Stimulated activated CD4-positive, alpha-beta T cell treated with anti-CD3 and anti-CD28 coated beads, TNF-alpha, amount 100 ng/mL, for 24 hours (primary cell): ENCODE data around the gene KLHDC3.
A peak's percentile ranks its signal among the peaks of the same experiment; 100 is the strongest.
"Not testable (repeated sequence)": the region's sequence is repeated elsewhere in the genome, so short reads cannot be mapped to it uniquely, and the experiment has no call there.

Experiments used
- DNase-seq, 3 experiments: peaks; one replicate each; pipeline ENCODE4 v3.0.0-alpha.2; 2020; ENCODE audit warnings: low read depth in 3 of 3

Gene KLHDC3

DNA sequence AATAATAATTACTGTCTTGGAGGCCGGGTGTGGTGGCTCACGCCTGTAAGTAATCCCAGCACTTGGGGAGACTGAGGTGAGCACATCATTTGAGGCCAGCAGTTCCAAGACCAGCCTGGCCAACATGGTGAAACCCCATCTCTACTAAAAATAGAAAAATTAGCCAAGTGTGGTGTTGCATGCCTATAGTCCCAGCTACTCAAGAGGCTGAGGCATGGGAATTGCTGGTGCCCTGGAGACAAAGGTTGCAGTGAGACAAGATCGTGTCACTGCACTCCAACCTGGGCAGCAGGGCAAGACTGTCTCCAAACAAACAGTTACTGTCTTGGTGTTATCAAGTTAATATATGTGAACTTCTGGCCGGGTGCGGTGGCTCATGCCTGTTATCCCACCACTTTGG lies 12.3 kb downstream of the KLHDC3 start:
- no peak for DNase-seq

- DNase-seq = no peak
Measured at GRCh38 chr6:43029120-43029519, 15.1 kb downstream of the KLHDC3 start.

GRCh38 chr6:43032326-43032725 lies 18.3 kb downstream of the KLHDC3 start:
- no peak for DNase-seq

DNA sequence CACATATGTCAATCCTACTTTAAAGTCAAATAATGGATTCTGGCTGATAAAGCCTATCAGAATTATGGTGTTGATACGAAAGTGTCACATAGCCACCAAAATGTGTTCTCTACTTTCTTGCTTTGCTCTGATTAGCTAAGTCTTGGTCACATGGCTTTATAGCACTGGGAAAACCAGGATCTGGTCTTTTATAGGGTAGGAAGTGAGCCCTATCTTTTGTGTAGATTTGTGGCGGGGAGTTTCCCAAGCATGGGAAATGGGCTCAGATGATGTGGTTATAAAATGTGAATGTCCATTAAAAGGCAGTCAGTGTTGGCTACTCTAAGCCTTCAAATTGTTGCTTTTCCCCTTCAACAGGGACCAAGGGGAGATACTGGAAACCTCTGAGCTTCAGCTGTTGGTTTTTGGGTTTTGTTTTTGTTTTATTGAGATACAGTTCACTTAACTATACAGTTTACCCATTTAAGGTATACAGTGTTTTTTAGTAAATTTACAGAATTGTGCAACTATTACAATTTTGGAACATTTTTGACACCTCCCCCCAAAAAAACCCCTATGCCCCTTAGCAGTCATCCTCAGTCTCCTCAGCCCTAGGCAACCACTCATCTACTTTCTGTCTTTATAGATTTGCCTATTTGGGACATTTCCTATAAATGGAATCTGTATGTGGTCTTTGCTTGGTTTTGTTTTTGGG lies 19.6 kb downstream of the KLHDC3 start:
- DNase-seq = no peak

DNA sequence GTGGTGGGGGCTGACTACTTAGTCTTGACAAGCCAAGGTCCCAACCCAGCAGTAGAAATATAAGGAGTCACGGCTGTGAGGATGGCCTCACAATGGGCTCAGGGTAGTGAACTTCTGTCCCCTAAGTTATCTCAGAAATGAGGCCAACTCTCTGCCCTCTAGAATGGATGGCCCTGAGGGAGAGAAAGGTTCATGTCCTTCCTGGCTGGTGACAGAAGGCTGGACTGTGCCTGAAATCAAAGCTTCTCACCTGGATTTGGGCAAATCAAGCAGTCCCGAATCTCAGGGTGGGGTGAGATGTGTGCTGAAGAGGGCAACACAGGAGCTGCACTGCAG lies 20.1 kb downstream of the KLHDC3 start:
- DNase-seq = no peak

- DNase-seq = no peak
Measured at GRCh38 chr6:43035495-43036194, 21.6 kb downstream of the KLHDC3 start.

DNA sequence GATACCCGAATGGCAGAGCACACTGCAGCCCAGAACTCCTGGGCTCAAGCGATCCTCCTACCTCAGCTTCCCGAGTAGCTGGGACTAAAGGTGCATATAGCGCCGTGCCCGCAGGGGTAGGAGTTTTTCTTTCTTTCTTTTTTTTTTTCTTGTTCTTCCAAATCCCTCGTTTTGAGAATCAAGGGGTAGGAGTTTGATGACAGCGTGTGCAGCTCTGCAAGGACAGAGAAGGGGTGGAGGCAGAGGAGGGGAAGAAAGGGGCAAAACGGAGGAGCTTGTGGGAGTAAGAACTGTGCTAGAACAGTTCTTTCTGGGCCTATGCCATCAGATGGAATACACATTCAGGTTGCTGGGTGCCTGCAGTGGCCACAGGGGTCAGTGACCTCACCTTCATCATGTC lies 22.7 kb downstream of the KLHDC3 start:
- no peak for DNase-seq

GRCh38 chr6:43037197-43037596 lies 23.1 kb downstream of the KLHDC3 start:
- DNase-seq = no peak

DNA sequence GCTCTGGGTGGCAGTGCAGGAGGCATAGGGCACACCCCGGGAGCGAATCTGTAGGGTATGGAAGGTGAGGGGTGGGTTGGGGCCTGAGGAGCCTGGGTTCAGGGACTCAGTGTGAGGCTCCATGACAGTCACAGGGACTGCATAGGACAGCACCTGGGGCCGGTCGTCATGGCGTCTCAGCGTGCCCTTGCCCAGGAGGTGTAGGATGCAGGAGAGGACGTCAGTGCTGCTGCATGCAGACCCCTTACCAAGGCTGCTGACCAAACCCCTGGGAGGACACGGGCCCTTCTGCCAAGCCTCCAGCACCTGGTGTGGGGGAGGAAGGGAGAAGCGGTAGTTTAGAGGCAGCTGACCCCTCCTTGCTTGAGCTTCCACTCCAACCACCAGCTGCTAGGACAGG lies 23.7 kb downstream of the KLHDC3 start:
- DNase-seq = no peak

- no peak for DNase-seq
Measured at GRCh38 chr6:43038727-43039126, 24.7 kb downstream of the KLHDC3 start.

- no peak for DNase-seq
Measured at GRCh38 chr6:43040542-43041257, 26.7 kb downstream of the KLHDC3 start.

- DNase-seq = not testable (repeated sequence)
Measured at GRCh38 chr6:43041475-43041874, 27.4 kb downstream of the KLHDC3 start.

DNA sequence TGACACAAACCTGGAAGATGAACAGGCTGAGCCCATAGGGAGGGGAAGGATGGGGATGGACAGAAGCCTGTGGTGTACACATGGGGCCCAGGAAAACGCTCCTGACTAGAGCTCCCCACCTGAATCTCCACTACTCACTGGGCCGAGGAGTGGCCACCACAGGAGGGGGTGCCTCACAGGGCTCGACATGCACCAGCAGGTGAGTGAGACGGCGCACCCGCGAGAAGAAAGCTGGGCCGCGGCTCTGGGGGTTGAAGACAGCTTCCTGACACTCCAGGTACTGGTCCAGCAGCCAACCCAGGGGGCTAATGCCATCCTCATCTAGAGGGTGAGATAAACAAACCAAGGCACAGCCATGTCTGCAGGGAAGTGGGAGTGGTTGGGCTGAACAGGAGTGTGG lies 29.3 kb downstream of the KLHDC3 start:
- DNase-seq = no peak

GRCh38 chr6:43045371-43045930 lies 31.4 kb downstream of the KLHDC3 start:
- no peak for DNase-seq

DNA sequence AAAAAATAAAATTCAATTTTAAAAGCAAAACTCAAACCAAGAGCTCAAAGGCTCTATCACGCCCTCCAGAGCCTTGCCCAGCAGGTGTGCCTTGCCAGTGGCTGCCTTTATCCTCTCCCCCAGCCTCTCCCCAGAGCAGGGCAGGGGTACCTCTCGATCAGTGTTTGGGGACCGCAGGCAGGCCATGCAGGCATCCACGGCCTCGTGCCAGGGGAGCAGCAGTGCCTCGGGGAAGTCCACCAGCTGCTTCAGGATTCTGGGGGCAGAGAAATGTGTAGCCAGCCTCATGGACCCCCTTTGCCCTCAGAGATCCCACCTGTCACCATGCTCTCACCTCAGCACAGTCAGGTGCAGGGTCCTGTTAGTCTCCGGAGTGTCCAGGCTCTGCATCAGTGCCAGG lies 33.9 kb downstream of the KLHDC3 start:
- no peak for DNase-seq

DNA sequence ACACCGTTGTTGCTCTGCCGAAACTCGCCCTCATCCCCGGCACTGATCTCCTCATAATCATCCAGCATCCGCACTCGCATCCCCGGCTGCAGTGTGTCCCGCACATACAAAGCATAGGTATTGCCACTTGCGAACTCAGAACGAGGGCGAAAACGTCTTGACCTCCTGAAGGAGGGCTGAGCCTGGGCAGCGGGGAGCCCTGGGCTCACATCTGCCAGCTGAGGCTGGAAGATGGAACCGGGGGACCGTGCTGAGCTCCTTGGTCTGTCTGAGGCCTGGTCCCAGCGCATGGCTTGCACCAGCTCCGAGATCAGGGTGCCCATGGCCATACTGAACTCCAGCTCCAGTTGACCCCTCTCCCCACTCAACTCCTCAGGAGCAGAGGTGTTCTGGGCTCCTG lies 36.9 kb downstream of the KLHDC3 start:
- DNase-seq = no peak

DNA sequence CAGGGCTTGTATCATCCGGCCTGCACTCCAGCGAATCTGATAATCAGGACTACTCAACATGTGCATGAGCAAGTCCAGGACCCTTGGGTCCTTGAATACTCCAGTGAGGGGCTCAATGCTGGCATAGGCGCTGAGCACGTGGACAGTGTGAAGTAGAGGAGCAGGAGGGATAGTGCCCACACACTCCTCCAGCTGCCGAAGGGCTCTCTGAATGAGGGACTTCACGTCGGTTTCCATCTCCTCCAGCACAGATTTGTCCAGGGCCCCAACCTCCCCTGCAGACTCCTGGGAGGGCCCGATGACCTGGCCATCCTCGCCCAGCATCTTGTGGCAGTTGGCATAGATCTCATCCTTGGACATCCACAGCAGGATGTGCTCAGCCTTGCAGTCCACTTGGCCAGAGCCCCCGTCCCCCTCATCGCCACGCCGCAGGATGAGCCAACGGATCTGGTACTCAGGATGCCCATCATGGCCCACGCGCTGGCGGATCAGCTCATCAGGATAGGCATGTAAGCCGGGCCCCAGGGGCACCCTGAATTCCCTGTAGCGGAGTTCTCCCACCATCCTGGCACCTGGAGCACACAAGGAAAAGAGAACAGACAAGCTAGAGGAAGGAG lies 38.3 kb downstream of the KLHDC3 start:
- DNase-seq = no peak

GRCh38 chr6:43052842-43053544 lies 38.9 kb downstream of the KLHDC3 start:
- DNase-seq = peak in 2 of 3 experiments; percentile 6 to 25

GRCh38 chr6:43053545-43054205 lies 39.6 kb downstream of the KLHDC3 start, which contains the start of gene CUL7:
TSS of gene CUL7 (minus strand) at chr6:43053851. CDS start at chr6:43052788, 1,063 bp downstream.
- peak; percentile 83 to 92 (median 89) for DNase-seq

DNA sequence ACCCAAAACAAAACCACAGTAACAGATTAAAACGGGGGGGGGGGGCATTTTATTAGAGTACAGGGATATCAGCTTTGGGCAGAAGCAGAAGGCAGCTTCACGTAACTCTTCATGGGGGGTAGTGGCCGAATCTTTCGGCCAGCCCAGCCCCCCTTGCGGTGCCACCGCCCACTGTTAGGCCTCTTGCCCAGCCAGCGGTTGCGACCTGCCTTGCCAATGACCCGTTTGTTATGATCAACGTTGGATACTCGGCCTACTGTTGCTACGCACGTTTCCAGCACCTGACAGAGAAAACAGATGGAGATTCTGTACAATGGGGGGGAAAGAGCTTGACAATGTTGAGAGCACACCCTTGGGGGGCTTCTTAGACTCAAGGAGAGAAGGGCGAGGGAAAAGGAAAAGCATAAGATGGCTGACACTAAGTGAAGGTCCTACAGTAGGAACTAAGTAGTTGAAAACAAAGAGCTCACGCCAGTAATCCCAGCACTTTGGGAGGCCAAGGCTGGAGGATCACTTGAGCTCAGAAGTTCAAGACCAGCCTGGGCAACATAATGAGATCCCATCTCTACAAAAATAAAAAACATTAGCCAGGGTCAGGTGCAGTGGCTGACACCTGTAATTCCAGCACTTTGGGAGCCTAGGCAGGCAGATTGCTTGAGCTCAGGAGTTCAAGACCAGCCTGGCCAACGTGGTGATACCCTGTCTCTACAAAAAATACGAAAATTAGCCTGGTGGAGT lies 40.3 kb downstream of the KLHDC3 start:
- DNase-seq = no peak
